ENCODE results near the gene COLQ. TPM values are rescaled to one million over a fixed set of nuclear protein-coding genes. Genes with fewer than 3 reads are reported as not detected.

The COLQ gene
- polyA plus RNA-seq, 2 of the 4 experiments (the other 2 are of a cell fraction) = 0.71 to 1.1 TPM

GRCh38 chr3:15475161-15475560 lies 46.3 kb downstream of the COLQ start (continued):
- TF ChIP-seq FOSL2 (IDR thresholded peaks at IDR 0.05) = no peak
- no peak for TF ChIP-seq FOSL2 (CRISPR knock-in tag; IDR thresholded peaks at IDR 0.05)

DNA sequence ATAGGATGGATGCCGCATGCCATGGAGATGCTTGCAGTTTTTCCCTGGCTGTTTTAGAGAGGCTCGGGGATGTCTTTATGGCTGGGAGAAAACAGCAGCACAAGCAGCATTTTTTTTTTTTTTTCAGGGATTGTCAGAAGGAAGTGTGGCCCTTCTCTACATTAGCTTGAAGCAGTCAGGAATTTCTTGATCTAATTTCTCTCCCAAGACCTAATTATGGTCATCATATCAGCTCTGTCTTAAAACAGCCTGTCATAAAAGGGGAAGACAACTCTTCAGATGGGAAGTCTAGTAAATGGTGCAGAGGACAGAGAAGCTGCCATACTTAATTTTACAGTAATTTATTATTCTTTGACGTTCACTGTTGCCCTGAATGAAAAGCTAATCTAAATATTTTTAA lies 49.6 kb downstream of the COLQ start:
- no peak overlapping the region for H3K4me2 ChIP-seq
- no peak for ATAC-seq
- 52% methylated on average over 3 of the region's 3 CpGs for WGBS (ENCODE audit: missing lambda C conversion rate)
- ChIA-PET CTCF (no interaction called here), POLR2A (no interaction called here)
- FAIRE-seq = no peak
- H3K27ac ChIP-seq = no peak overlapping the region
- no peaks in the 10 kb centered on the region for H3K4me1 ChIP-seq
- TF ChIP-seq BHLHE40 (IDR thresholded peaks at IDR 0.05; ENCODE audit: low read depth, low read length) (no peak), ATOH8 (CRISPR knock-in tag; IDR thresholded peaks at IDR 0.05; ENCODE audit: low read depth) (no peak), RARB (CRISPR knock-in tag; IDR thresholded peaks at IDR 0.05) (no peak), HOXA7 (CRISPR knock-in tag; IDR thresholded peaks at IDR 0.05) (no peak), GATA3 (IDR thresholded peaks at IDR 0.05; ENCODE audit: borderline replicate concordance) (no peak), RCOR1 (IDR thresholded peaks at IDR 0.05; ENCODE audit: low read depth, low read length) (no peak), ESRRA (IDR thresholded peaks at IDR 0.05; ENCODE audit: borderline replicate concordance, low read length) (no peak), E2F6 (IDR thresholded peaks at IDR 0.05; ENCODE audit: borderline replicate concordance, low read depth) (no peak), HES2 (IDR thresholded peaks at IDR 0.05) (no peak), MAZ (IDR thresholded peaks at IDR 0.05; ENCODE audit: borderline replicate concordance, low read depth, low read length) (no peak), JUN (IDR thresholded peaks at IDR 0.05) (no peak), ZFP36 (IDR thresholded peaks at IDR 0.05; ENCODE audit: borderline replicate concordance, partially characterized antibody) (no peak), ZNF302 (CRISPR knock-in tag; IDR thresholded peaks at IDR 0.05) (no peak), JUNB (IDR thresholded peaks at IDR 0.05) (no peak), NPAS2 (CRISPR knock-in tag; IDR thresholded peaks at IDR 0.05; ENCODE audit: borderline replicate concordance) (no peak), CBX2 (IDR thresholded peaks at IDR 0.05; ENCODE audit: borderline replicate concordance, low read depth) (no peak), MAFK (IDR thresholded peaks at IDR 0.05; ENCODE audit: partially characterized antibody) (no peak), FOXS1 (CRISPR knock-in tag; IDR thresholded peaks at IDR 0.05) (no peak)
- TF ChIP-seq, protein P1, sequence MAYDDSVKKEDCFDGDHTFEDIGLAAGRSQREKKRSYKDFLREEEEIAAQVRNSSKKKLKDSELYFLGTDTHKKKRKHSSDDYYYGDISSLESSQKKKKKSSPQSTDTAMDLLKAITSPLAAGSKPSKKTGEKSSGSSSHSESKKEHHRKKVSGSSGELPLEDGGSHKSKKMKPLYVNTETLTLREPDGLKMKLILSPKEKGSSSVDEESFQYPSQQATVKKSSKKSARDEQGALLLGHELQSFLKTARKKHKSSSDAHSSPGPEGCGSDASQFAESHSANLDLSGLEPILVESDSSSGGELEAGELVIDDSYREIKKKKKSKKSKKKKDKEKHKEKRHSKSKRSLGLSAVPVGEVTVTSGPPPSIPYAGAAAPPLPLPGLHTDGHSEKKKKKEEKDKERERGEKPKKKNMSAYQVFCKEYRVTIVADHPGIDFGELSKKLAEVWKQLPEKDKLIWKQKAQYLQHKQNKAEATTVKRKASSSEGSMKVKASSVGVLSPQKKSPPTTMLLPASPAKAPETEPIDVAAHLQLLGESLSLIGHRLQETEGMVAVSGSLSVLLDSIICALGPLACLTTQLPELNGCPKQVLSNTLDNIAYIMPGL (CRISPR knock-in tag; IDR thresholded peaks at IDR 0.05; ENCODE audit: borderline replicate concordance) = no peak
- TF ChIP-seq, protein P2, sequence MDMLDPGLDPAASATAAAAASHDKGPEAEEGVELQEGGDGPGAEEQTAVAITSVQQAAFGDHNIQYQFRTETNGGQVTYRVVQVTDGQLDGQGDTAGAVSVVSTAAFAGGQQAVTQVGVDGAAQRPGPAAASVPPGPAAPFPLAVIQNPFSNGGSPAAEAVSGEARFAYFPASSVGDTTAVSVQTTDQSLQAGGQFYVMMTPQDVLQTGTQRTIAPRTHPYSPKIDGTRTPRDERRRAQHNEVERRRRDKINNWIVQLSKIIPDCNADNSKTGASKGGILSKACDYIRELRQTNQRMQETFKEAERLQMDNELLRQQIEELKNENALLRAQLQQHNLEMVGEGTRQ (IDR thresholded peaks at IDR 0.05) = no peak
- no peak for DNase-seq (ENCODE audit: low read depth in 1 of 2, low spot score in 1 of 2)
- no peak overlapping the region for H3K4me3 ChIP-seq
- H3K9me3 ChIP-seq = no peaks in the 10 kb centered on the region

DNA sequence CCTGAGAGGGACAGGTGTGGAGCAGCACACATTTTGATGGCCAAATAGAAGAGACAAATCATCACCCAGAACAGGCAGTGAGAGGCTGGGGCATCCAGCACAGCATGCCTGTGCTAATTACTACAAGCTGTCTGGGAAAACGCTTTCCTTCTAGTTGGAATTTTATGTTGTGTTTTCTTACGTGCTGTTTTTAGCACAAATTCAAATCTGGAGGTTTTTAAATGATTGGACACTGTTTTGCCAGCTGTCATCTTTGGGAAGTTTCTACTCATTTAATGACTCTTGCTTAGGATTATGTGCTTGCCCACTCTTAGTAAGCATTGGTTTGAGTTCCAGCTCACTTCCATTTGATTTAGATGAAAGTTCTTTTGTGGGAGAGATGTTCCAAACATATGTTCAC lies 50.7 kb downstream of the COLQ start:
- no peak for TF ChIP-seq HDAC2 (IDR thresholded peaks at IDR 0.05)
- no peak for TF ChIP-seq KDM5A (IDR thresholded peaks at IDR 0.05)
- TF ChIP-seq, protein P3, sequence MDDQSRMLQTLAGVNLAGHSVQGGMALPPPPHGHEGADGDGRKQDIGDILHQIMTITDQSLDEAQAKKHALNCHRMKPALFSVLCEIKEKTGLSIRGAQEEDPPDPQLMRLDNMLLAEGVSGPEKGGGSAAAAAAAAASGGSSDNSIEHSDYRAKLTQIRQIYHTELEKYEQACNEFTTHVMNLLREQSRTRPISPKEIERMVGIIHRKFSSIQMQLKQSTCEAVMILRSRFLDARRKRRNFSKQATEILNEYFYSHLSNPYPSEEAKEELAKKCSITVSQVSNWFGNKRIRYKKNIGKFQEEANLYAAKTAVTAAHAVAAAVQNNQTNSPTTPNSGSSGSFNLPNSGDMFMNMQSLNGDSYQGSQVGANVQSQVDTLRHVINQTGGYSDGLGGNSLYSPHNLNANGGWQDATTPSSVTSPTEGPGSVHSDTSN (IDR thresholded peaks at IDR 0.05) = no peak
- TF ChIP-seq SMC3 (IDR thresholded peaks at IDR 0.05) = no peak
- no peak for TF ChIP-seq ZSCAN20 (CRISPR knock-in tag; IDR thresholded peaks at IDR 0.05)
- TF ChIP-seq MAX (IDR thresholded peaks at IDR 0.05) = no peak
- TF ChIP-seq NPAS2 (CRISPR knock-in tag; IDR thresholded peaks at IDR 0.05; ENCODE audit: borderline replicate concordance) = no peak
- no peak for TF ChIP-seq FOXS1 (CRISPR knock-in tag; IDR thresholded peaks at IDR 0.05)
- TF ChIP-seq FOSL2 (IDR thresholded peaks at IDR 0.05) = no peak
- TF ChIP-seq FOSL2 (CRISPR knock-in tag; IDR thresholded peaks at IDR 0.05) = no peak
- TF ChIP-seq HEYL (CRISPR knock-in tag; IDR thresholded peaks at IDR 0.05) = no peak
- TF ChIP-seq, protein P1 (CRISPR knock-in tag; IDR thresholded peaks at IDR 0.05; ENCODE audit: borderline replicate concordance) = no peak
- TF ChIP-seq ESRRA (IDR thresholded peaks at IDR 0.05; ENCODE audit: borderline replicate concordance, low read length) = no peak
- no peak for TF ChIP-seq EHMT2 (IDR thresholded peaks at IDR 0.05; ENCODE audit: low read depth)
- no peak for TF ChIP-seq CHD4 (IDR thresholded peaks at IDR 0.05; ENCODE audit: borderline replicate concordance)
- no peak overlapping the region for H3K4me2 ChIP-seq
- no peak overlapping the region for H3K4me3 ChIP-seq
- ATAC-seq (no peak), FAIRE-seq (no peak), DNase-seq (ENCODE audit: low read depth in 1 of 2, low spot score in 1 of 2) (no peak)
- ChIA-PET POLR2A (no interaction called here), CTCF (no interaction called here)
- H3K27ac ChIP-seq = no peak overlapping the region
- WGBS (ENCODE audit: missing lambda C conversion rate) = 72% methylated on average over 2 of the region's 2 CpGs
- no peaks in the 10 kb centered on the region for H3K4me1 ChIP-seq
- no peaks in the 10 kb centered on the region for H3K9me3 ChIP-seq
